D721Med (cell line): ENCODE measurements around the gene GUCD1.

Source experiments
- DNase-seq: peaks from one replicate; pipeline ENCODE4 v3.0.0; 2011; ENCODE audit warnings: low spot score; ENCODE audit not compliant: insufficient read length
- FAIRE-seq: peaks from 2 replicates; lab custom pipeline; 2011; peaks lifted over from hg19 to GRCh38; lab: Jason Lieb, UNC
- CTCF ChIP-seq: IDR thresholded peaks from 2 replicates; pipeline ENCODE4 v1.5.1; 2012; ENCODE audit warnings: mild to moderate bottlenecking, control low read depth; ENCODE audit not compliant: insufficient read depth; ENCODE audit errors: missing control alignments

Gene GUCD1

GRCh38 chr22:24494167-24494527, 60.8 kb downstream of the GUCD1 start:
- FAIRE-seq, result no peak
- no peak for DNase-seq
- no peak for TF ChIP-seq CTCF

- no peak for FAIRE-seq
- TF ChIP-seq CTCF, result no peak
- no peak for DNase-seq
Measured at GRCh38 chr22:24492391-24492790, 62.5 kb downstream of the GUCD1 start.
